Psoas muscle (tissue), 8 donors: Measurements from ENCODE around the gene CXCR4. TPM values are rescaled to one million over a fixed set of nuclear protein-coding genes. Genes with fewer than 3 reads are reported as not detected.
"Not testable (repeated sequence)": the region's sequence is repeated elsewhere in the genome, so short reads cannot be mapped to it uniquely, and the experiment has no call there.

Experiments used
- ATAC-seq, 4 donors: fragments of 200-7000 bp; cut with Tn5 transposase; one replicate each; pipeline ENCODE4 v1.9.1; 2020; ENCODE audit warnings: moderate library complexity in 3 of 4, mild to moderate bottlenecking in 2 of 4
- DNase-seq, 2 donors: peaks; one replicate each; pipeline ENCODE4 v3.0.0-alpha.2; 2020
- H3K27ac ChIP-seq: fragments of 200-600 bp; one replicate; pipeline ENCODE4 v1.8.0; 2022
- H3K27me3 ChIP-seq, 3 donors: fragments of 200-600 bp in 1 of 3; one replicate each; pipeline versions ENCODE4 v1.6.1 to v1.8.0; 2013 to 2022; ENCODE audit warnings: low read length in 2 of 3, mild to moderate bottlenecking in 2 of 3, moderate library complexity in 1 of 3; ENCODE audit not compliant: insufficient read depth in 3 of 3
- H3K36me3 ChIP-seq, 2 donors: fragments of 200-600 bp in 1 of 2; one replicate each; pipeline versions ENCODE4 v1.6.1 to v1.8.0; 2013 to 2022; ENCODE audit warnings: low read depth in 1 of 2, mild to moderate bottlenecking in 1 of 2, moderate library complexity in 1 of 2; ENCODE audit not compliant: insufficient read depth in 1 of 2
- H3K4me1 ChIP-seq: fragments of 200-600 bp; one replicate; pipeline ENCODE4 v1.8.0; 2022
- H3K4me3 ChIP-seq: fragments of 200-600 bp; one replicate; pipeline ENCODE4 v1.8.0; 2022; ENCODE audit warnings: mild to moderate bottlenecking
- H3K9me3 ChIP-seq: fragments of 200-600 bp; one replicate; pipeline ENCODE4 v1.8.0; 2022
- WGBS, 3 donors: extraction: QIAGEN DNeasy Blood & Tissue Kit; methylation state at CpG; one replicate each; pipeline versions ENCODE4 v1.1.6 to v1.1.7; 2013; 5-methylcytosine and 5-hydroxymethylcytosine counted together
- intact Hi-C, 2 donors: fragments of 100-400 bp; cut with DNase I; formaldehyde crosslinking; loops; one replicate each; pipeline versions ENCODE4 v1.11.0 to v1.14.2; 2022
- polyA plus RNA-seq, 3 donors: library from polyadenylated mRNA; stranded (reverse); fragments of 200-250 nt; gene quantifications; one replicate each; pipeline ENCODE4 v1.2.3, GENCODE V29; 2013
- total RNA-seq, 4 donors: library from RNA; stranded (reverse); fragmentation: NEBNext Ultra II Directional in 2 of 4; extraction: Animal tissue kit (Norgen Biotek cat#: 25700) in 2 of 4; gene quantifications; one replicate each; pipeline versions ENCODE4 v1.2.1 to v1.2.4, GENCODE V29; 2021 to 2023
- TF ChIP-seq, protein P1 (sequence below): fragments of 200-600 bp; IDR thresholded peaks from one replicate; pipeline ENCODE4 v1.8.0; 2022; ENCODE audit warnings: antibody characterized with exemption
- donor health status: healthy with polysubstance abuse.
- donor health status: DM: no; HTN: no; CAD: no; lungs with moderate emphysema.
- donor health status: Bipolar disorder and iron deficiency.
- donor health status: healthy.
- donor health status: DM: yes; HTN: yes; CAD: no.
- donor health status: DM: no; HTN: no; CAD: no.
- donor health status: DM: no; HTN: no; CAD: no.
- donor health status: DM: yes; HTN: yes; CAD: no.

The CXCR4 gene
- total and polyA plus RNA-seq, 7 donors = 1.8 to 9.1 (median 3.0) TPM

DNA sequence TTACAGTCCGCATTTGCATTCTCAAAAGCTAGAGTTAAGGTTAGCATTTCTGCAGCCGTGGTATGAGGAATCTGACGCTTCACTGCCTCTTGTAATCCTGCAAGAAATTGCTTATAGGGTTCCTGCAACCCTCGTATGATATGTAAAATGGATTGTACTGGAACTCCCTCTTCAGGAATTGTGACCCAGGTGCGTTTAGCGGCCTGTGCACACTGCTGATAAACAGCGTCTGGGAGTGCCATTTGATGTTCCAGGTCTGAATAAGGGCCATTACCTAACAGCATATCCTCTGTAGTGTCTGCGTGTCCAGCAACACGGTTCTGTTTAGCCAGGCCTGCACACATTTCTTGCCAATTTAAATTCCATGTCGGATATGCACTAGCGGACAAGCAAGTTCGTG is 42.5 kb downstream of the CXCR4 start:
- H3K4me1 ChIP-seq = no peaks in the 10 kb centered on the region
- TF ChIP-seq, protein P1, sequence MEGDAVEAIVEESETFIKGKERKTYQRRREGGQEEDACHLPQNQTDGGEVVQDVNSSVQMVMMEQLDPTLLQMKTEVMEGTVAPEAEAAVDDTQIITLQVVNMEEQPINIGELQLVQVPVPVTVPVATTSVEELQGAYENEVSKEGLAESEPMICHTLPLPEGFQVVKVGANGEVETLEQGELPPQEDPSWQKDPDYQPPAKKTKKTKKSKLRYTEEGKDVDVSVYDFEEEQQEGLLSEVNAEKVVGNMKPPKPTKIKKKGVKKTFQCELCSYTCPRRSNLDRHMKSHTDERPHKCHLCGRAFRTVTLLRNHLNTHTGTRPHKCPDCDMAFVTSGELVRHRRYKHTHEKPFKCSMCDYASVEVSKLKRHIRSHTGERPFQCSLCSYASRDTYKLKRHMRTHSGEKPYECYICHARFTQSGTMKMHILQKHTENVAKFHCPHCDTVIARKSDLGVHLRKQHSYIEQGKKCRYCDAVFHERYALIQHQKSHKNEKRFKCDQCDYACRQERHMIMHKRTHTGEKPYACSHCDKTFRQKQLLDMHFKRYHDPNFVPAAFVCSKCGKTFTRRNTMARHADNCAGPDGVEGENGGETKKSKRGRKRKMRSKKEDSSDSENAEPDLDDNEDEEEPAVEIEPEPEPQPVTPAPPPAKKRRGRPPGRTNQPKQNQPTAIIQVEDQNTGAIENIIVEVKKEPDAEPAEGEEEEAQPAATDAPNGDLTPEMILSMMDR = no peak
- H3K27ac ChIP-seq = no peak overlapping the region
- ATAC-seq (no peak), DNase-seq (no peak)
- no peak overlapping the region for H3K4me3 ChIP-seq
- intact Hi-C loops = no loop called here
- no peaks in the 10 kb centered on the region for H3K9me3 ChIP-seq
- H3K27me3 ChIP-seq = peaks cover 0 to 7% (median 0%) of the 10 kb centered on the region in 3 donors
- H3K36me3 ChIP-seq = no peaks in the 10 kb centered on the region
- WGBS, 3 donors = 39 to 49% (median 40%) methylated on average over 12 of the region's 12 CpGs

DNA sequence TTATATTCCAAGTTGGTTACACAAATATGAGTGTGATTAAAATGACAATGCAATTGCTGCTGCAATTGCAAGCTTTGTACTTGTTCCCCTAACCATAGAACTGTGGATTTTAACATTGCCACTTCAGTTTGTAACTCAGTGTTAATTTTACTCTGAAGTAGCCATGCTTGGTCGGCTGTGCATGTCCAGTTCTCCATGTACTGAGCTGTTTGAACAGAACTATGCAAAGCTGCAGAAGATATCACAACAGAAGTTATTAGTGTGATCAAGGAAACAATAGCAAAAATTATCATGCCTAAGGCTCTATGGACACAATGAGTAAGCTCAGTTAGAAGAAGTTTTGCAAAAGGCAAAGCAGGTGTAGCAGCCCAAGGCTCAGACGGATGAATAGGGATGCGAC is 45.3 kb downstream of the CXCR4 start:
- no peaks in the 10 kb centered on the region for H3K4me1 ChIP-seq
- TF ChIP-seq, protein P1 = no peak
- H3K27ac ChIP-seq = no peak overlapping the region
- H3K9me3 ChIP-seq = no peaks in the 10 kb centered on the region
- 97 to 98% (median 97%) methylated on average over 3 of the region's 3 CpGs for WGBS, 3 donors
- intact Hi-C loops = no loop called here
- H3K27me3 ChIP-seq = peaks cover 0 to 7% (median 0%) of the 10 kb centered on the region in 3 donors
- H3K36me3 ChIP-seq = no peaks in the 10 kb centered on the region
- no peak for ATAC-seq
- no peak overlapping the region for H3K4me3 ChIP-seq
- DNase-seq = no peak

DNA sequence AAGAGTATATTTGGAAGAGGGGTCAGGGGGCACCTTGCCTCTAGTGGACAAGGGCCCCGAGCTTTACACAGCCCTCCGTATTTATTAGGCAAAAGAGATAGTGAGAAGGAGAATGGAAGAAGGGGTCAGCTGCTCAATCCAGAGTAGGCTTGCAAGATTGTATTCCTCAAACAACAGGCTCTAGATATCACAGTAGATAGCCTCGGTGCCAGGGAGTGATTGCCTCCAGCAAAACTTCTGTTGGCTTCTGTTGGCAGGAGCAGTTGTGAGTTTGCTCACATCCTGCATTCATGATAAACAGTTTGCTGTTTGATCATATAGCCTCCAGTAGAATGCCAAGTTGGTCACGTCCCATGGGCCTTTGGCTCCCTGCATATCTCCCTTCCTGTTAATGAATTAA is 46.1 kb downstream of the CXCR4 start:
- H3K4me1 ChIP-seq, intact Hi-C loops, ATAC-seq, H3K36me3 ChIP-seq, H3K27me3 ChIP-seq, H3K9me3 ChIP-seq, H3K27ac ChIP-seq, H3K4me3 ChIP-seq, DNase-seq: not testable (repeated sequence)
- 95 to 98% (median 96%) methylated on average over 4 of the region's 4 CpGs for WGBS, 3 donors

DNA sequence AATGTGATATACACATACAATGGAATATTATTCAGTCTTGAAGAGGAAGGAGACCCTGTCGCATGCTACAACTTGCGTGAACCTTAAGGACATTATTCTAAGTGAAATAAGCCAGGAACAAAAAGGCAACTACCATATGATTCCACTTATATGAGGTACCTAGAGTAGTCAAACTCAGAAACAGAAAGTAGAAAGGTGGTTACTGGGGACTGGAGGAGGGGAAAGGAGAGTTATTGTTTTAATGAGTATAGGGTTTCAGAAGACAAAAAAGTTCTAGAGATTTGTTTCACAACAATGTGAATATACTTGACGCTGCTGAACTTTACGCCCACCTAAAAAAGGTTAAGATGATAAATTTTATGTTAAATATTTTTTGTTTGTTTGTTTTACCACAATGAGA is 47.0 kb downstream of the CXCR4 start:
- 97 to 100% (median 98%) methylated on average over 4 of the region's 4 CpGs for WGBS, 3 donors
- H3K9me3 ChIP-seq = no peaks in the 10 kb centered on the region
- TF ChIP-seq, protein P1 = no peak
- ATAC-seq = no peak
- H3K4me1 ChIP-seq = no peaks in the 10 kb centered on the region
- no peak overlapping the region for H3K27ac ChIP-seq
- no peaks in the 10 kb centered on the region for H3K36me3 ChIP-seq
- H3K4me3 ChIP-seq = no peak overlapping the region
- peaks cover 0 to 7% (median 0%) of the 10 kb centered on the region in 3 donors for H3K27me3 ChIP-seq
- no peak for DNase-seq
- intact Hi-C loops = no loop called here

DNA sequence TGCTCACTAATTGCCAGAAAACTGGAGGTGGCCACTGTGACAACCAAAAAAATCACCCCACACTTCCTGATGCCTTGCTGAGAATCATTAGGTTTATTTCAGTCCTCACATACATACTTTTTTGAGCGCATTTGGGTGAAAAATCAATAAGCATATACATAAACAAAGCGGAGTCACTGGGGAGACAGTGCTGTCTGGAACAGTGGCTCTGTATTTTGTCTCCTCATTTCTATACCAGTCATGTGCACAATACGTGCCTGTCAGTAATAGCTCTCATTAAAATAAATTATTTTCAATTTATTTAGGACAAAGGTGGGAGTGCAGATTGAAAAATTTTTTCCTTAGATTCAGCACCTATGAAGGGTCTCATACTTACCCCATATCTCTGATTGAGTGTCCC is 48.2 kb downstream of the CXCR4 start:
- no peaks in the 10 kb centered on the region for H3K36me3 ChIP-seq
- H3K27me3 ChIP-seq = peaks cover 0 to 3% (median 0%) of the 10 kb centered on the region in 3 donors
- no peak overlapping the region for H3K4me3 ChIP-seq
- ATAC-seq (no peak), DNase-seq (no peak)
- H3K9me3 ChIP-seq = no peaks in the 10 kb centered on the region
- 90 to 97% (median 94%) methylated on average over 3 of the region's 3 CpGs for WGBS, 3 donors
- TF ChIP-seq, protein P1 = no peak
- H3K4me1 ChIP-seq = no peaks in the 10 kb centered on the region
- intact Hi-C loops = no loop called here
- H3K27ac ChIP-seq = no peak overlapping the region
